K562 (cell line): ENCODE results near the gene TP63. TPM values are rescaled to one million over a fixed set of nuclear protein-coding genes. Genes with fewer than 3 reads are reported as not detected.

ENCODE experiments used
- ATAC-seq: fragments of 200-7000 bp; cut with Tn5 transposase; 3 replicates; pipeline ENCODE4 v1.9.1; 2020; ENCODE audit warnings: moderate library complexity
- BruUV-seq: library from RNA; stranded (reverse); fragments of 400-500 nt; replicated peaks from 2 replicates; lab custom pipeline; 2021; lab: Mats Ljungman, UMichigan
- CTCF ChIA-PET: fragments of 300-600 bp; formaldehyde crosslinking; extraction: SDS; loops from one replicate; lab custom pipeline; 2021; ENCODE audit warnings: low intra/inter-chr PET ratio; lab: Yijun Ruan, JAX
- POLR2A ChIA-PET: fragments of 300-600, 350-650 bp; sonication (Branson Sonifier 250); formaldehyde crosslinking; extraction: SDS; loops from one replicate; lab custom pipeline; 2021; ENCODE audit warnings: antibody characterized with exemption, inconsistent platforms; lab: Yijun Ruan, JAX
- DNase-seq, 4 experiments: peaks; one replicate each; pipeline versions ENCODE4 v3.0.0 to v3.0.0-alpha.2; 2011 to 2018; ENCODE audit warnings: low spot score in 3 of 4, mixed read lengths in 3 of 4; ENCODE audit errors: extremely low read depth in 1 of 4
- FAIRE-seq: peaks from 2 replicates; lab custom pipeline; 2011; peaks lifted over from hg19 to GRCh38; lab: Jason Lieb, UNC
- H2AFZ ChIP-seq: 2 replicates; pipeline ENCODE4 v1.6.0; 2011; ENCODE audit warnings: low read depth, low read length, control low read depth, inconsistent platforms
- H3K27ac ChIP-seq: fragments of 200-600 bp; 3 replicates; pipeline ENCODE4 v1.8.0; 2011; ENCODE audit warnings: low read depth, mild to moderate bottlenecking, control low read depth, inconsistent platforms, low read length, moderate library complexity, mixed read lengths; ENCODE audit errors: extremely low read depth
- H3K27me3 ChIP-seq, 2 experiments: fragments of 300-600 bp in 1 of 2; 2 replicates in 1 of 2; 3 replicates in 1 of 2; pipeline versions ENCODE4 v1.6.0 to v1.8.0; 2011; ENCODE audit warnings: inconsistent platforms in 2 of 2, low read length in 2 of 2, mild to moderate bottlenecking in 1 of 2, mixed read lengths in 1 of 2, moderate library complexity in 1 of 2; ENCODE audit not compliant: control insufficient read depth in 2 of 2, insufficient read depth in 2 of 2
- H3K36me3 ChIP-seq: fragments of 300-600 bp; 3 replicates; pipeline ENCODE4 v1.8.0; 2011; ENCODE audit warnings: mild to moderate bottlenecking, low read length, inconsistent platforms; ENCODE audit not compliant: control insufficient read depth, insufficient read depth
- H3K4me1 ChIP-seq, 2 experiments: fragments of 200-600 bp in 1 of 2; replicated peaks in 1 of 2; 2 replicates in 1 of 2; 3 replicates in 1 of 2; pipeline versions ENCODE4 v1.5.1 to v1.8.0; 2011; ENCODE audit warnings: inconsistent platforms in 2 of 2, low read length in 2 of 2, mild to moderate bottlenecking in 1 of 2, mixed read lengths in 1 of 2, moderate library complexity in 1 of 2; ENCODE audit not compliant: control insufficient read depth in 2 of 2, insufficient read depth in 2 of 2
- H3K4me2 ChIP-seq: 2 replicates; pipeline ENCODE4 v1.6.1; 2011; ENCODE audit warnings: low read length, control low read depth, inconsistent platforms, mixed read lengths; ENCODE audit not compliant: insufficient read depth
- H3K4me3 ChIP-seq: fragments of 200-600 bp; sonication (generic), shearing (Covaris generic); 2 replicates; pipeline ENCODE4 v1.5.1; 2016; ENCODE audit warnings: control low read depth, inconsistent platforms
- H3K79me2 ChIP-seq: fragments of 200-600 bp; 3 replicates; pipeline ENCODE4 v1.8.0; 2011; ENCODE audit warnings: low read length, inconsistent platforms; ENCODE audit not compliant: control insufficient read depth, insufficient read depth
- H3K9ac ChIP-seq, 2 experiments: 2 replicates each; pipeline versions ENCODE4 v1.6.0 to v1.6.1; 2011; ENCODE audit warnings: low read depth in 2 of 2, low read length in 2 of 2, control low read depth in 1 of 2, inconsistent platforms in 1 of 2, mild to moderate bottlenecking in 1 of 2, mixed read lengths in 1 of 2; ENCODE audit not compliant: insufficient read depth in 1 of 2
- H3K9me1 ChIP-seq: one replicate; pipeline ENCODE4 v1.6.0; 2011; ENCODE audit warnings: inconsistent platforms, mild to moderate bottlenecking, low read length, moderate library complexity; ENCODE audit not compliant: control insufficient read depth, insufficient read depth
- H3K9me3 ChIP-seq: replicated peaks from 2 replicates; pipeline ENCODE4 v1.5.1; 2011; ENCODE audit warnings: low read depth, low read length, inconsistent platforms; ENCODE audit not compliant: control insufficient read depth, insufficient read depth
- H4K20me1 ChIP-seq: replicated peaks from 2 replicates; pipeline ENCODE4 v1.6.1; 2011; ENCODE audit warnings: low read length, inconsistent platforms, mixed read lengths; ENCODE audit not compliant: control insufficient read depth, insufficient read depth
- CSDE1 ChIP-seq, 2 experiments: fragments of 450-650 bp; IDR thresholded peaks; 2 replicates each; pipeline ENCODE4 v1.6.1; 2016; ENCODE audit warnings: mild to moderate bottlenecking in 1 of 2
- E2F3 ChIP-seq: fragments of 250-450 bp; sonication (Bioruptor Pico); IDR thresholded peaks from 2 replicates; pipeline ENCODE4 v1.4.0; 2020; ENCODE audit warnings: mild to moderate bottlenecking
- ELF1 ChIP-seq: fragments of 200-800 bp; sonication (Bioruptor generic); IDR thresholded peaks from 2 replicates; pipeline ENCODE4 v1.6.1; 2016; ENCODE audit warnings: missing genetic modification characterization, missing compliant biosample characterization
- MYBL2 ChIP-seq, 2 experiments: fragments of 450-650 bp in 1 of 2; sonication (generic) in 1 of 2; formaldehyde crosslinking in 1 of 2; IDR thresholded peaks; 2 replicates each; pipeline versions ENCODE4 v1.6.1 to v1.8.1; 2017 to 2022; ENCODE audit warnings: borderline replicate concordance in 1 of 2, inconsistent platforms in 1 of 2, low read depth in 1 of 2, mild to moderate bottlenecking in 1 of 2, missing genetic modification reagents in 1 of 2, moderate library complexity in 1 of 2
- PHTF2 ChIP-seq: fragments of 250-450 bp; sonication (Bioruptor Pico); IDR thresholded peaks from 2 replicates; pipeline ENCODE4 v1.5.0; 2021; ENCODE audit warnings: mild to moderate bottlenecking
- POLR2A ChIP-seq: fragments of 450-650 bp; conservative IDR thresholded peaks from 2 replicates; pipeline ENCODE4 v1.6.1; 2016
- RBM39 ChIP-seq: fragments of 200-400 bp; formaldehyde crosslinking; optimal IDR thresholded peaks from 2 replicates; pipeline ENCODE3; 2018; ENCODE audit warnings: low read depth, low read length
- RHOXF2B ChIP-seq: fragments of 250-450 bp; sonication (Bioruptor Pico); conservative IDR thresholded peaks from 2 replicates; pipeline ENCODE4 v1.5.1; 2021
- TCF3 ChIP-seq: sonication (generic); formaldehyde crosslinking; IDR thresholded peaks from 2 replicates; pipeline ENCODE4 v1.4.0; 2020; ENCODE audit warnings: mild to moderate bottlenecking, missing genetic modification reagents
- ZNF143 ChIP-seq: sonication (generic); formaldehyde crosslinking; IDR thresholded peaks from 2 replicates; pipeline ENCODE4 v1.9.0; 2022; ENCODE audit warnings: mild to moderate bottlenecking, missing genetic modification reagents
- ZNF217 ChIP-seq: sonication (generic); formaldehyde crosslinking; IDR thresholded peaks from 2 replicates; pipeline ENCODE4 v1.8.0; 2022; ENCODE audit warnings: mild to moderate bottlenecking, missing genetic modification reagents
- ZNF277 ChIP-seq: fragments of 250-450 bp; sonication (Bioruptor Pico); IDR thresholded peaks from 2 replicates; pipeline ENCODE4 v1.8.0; 2022; ENCODE audit warnings: inconsistent platforms, mild to moderate bottlenecking, moderate library complexity, borderline replicate concordance
- WGBS: fragments of 100-300 bp; shearing (Covaris generic); methylation state at CpG from one replicate; pipeline ENCODE4 v1.1.6; 2016; ENCODE audit warnings: low coverage, mixed read lengths; ENCODE audit not compliant: insufficient coverage; ENCODE audit errors: missing lambda C conversion rate; 5-methylcytosine and 5-hydroxymethylcytosine counted together
- in situ Hi-C: fragments of 300-500 bp; cut with MboI; formaldehyde crosslinking; loops from 4 replicates; pipeline ENCODE4 v1.15.0; 2018; ENCODE audit warnings: inconsistent platforms, mixed read lengths
- intact Hi-C: fragments of 100-400 bp; cut with micrococcal nuclease; formaldehyde crosslinking; loops from 2 replicates; pipeline ENCODE4 v1.14.2; 2022
- polyA plus RNA-seq, 8 experiments: library from polyadenylated mRNA; depleted of rRNA in 4 of 8; stranded (reverse) in 5 of 8; unstranded in 3 of 8; fragments of >200 nt; fragmentation: Nextera tagmentation in 2 of 8; fragmentation: Illumina TruSeq in 1 of 8; extraction: Ambion mirVana in 2 of 8; extraction: Trizol in 1 of 8; gene quantifications; 2 replicates each; pipeline versions ENCODE4 v1.2.1 to v1.2.3, GENCODE V29; 2011 to 2014; ENCODE audit warnings: inconsistent platforms in 1 of 8, missing spikeins in 1 of 8
- total RNA-seq, 7 experiments: library from RNA; depleted of rRNA in 6 of 7; stranded (reverse); fragments of >200 nt in 6 of 7; fragmentation: Illumina TruSeq in 2 of 7; extraction: Trizol in 2 of 7; gene quantifications; 2 replicates each; pipeline versions ENCODE4 v1.2.1 to v1.2.3, GENCODE V29; 2011 to 2021; ENCODE audit warnings: low replicate concordance in 1 of 7

The TP63 gene
- total and polyA plus RNA-seq, 9 of the 15 experiments (the other 6 are each of a cell fraction or from before 2014, with no cell fraction given), result 0.32 to 1.4 (median 0.50) TPM

GRCh38 chr3:189721873-189722665, 90.9 kb downstream of the TP63 start (continued):
- TF ChIP-seq RBM39 (no peak), ZNF217 (CRISPR knock-in tag) (no peak), CSDE1 (IDR thresholded peaks at IDR 0.05) (no peak), ELF1 (tag) (no peak), TCF3 (no peak)

GRCh38 chr3:189724356-189724755, 93.2 kb downstream of the TP63 start:
- no TSS peak for BruUV-seq

More at GRCh38 chr3:189724356-189724755, 93.2 kb downstream of the TP63 start:
- H3K27me3 ChIP-seq, result no peaks in the 10 kb centered on the region
- 0% methylated on average over 4 of the region's 4 CpGs for WGBS
- TF ChIP-seq E2F3 (CRISPR knock-in tag) (no peak), POLR2A (no peak), ZNF277 (CRISPR knock-in tag) (no peak), ELF1 (tag) (no peak), PHTF2 (no peak), RHOXF2B (CRISPR knock-in tag) (no peak), ZNF143 (CRISPR knock-in tag) (no peak), MYBL2 (IDR thresholded peaks at IDR 0.05; ENCODE audit: low read depth) (no peak), MYBL2 (CRISPR knock-in tag; IDR thresholded peaks at IDR 0.05; ENCODE audit: borderline replicate concordance) (no peak), CSDE1 (IDR thresholded peaks at IDR 0.05) (no peak)
- no peak overlapping the region for H3K4me2 ChIP-seq
- H3K27ac ChIP-seq, result no peak overlapping the region
- no peaks in the 10 kb centered on the region for H3K9me3 ChIP-seq
- H3K4me1 ChIP-seq, result no peaks in the 10 kb centered on the region
- in situ Hi-C loops (no loop called here), intact Hi-C loops (no loop called here)
- DNase-seq (no peak), ATAC-seq (no peak), FAIRE-seq (no peak)
- H3K36me3 ChIP-seq, result no peaks in the 10 kb centered on the region
- no peak overlapping the region for H3K4me3 ChIP-seq
- no peaks in the 10 kb centered on the region for H3K79me2 ChIP-seq
- no peak overlapping the region for H2AFZ ChIP-seq
- H3K9me1 ChIP-seq, result no peaks in the 10 kb centered on the region
- ChIA-PET CTCF (no interaction called here), POLR2A (no interaction called here)
- H4K20me1 ChIP-seq, result no peaks in the 10 kb centered on the region
- H3K9ac ChIP-seq, result no peak overlapping the region
